Activated CD4-positive, alpha-beta T cell treated with anti-CD3 and anti-CD28 coated beads for 36 hours (primary cell): ENCODE measurements around the gene DOK3. TPM values are rescaled to one million over a fixed set of nuclear protein-coding genes. Genes with fewer than 3 reads are reported as not detected.
A peak's percentile ranks its signal among the peaks of the same experiment; 100 is the strongest.

ENCODE experiments used
- ATAC-seq: fragments of 200-7000 bp; cut with Tn5 transposase; one replicate; pipeline ENCODE4 v1.10.0; 2021; ENCODE audit warnings: mild to moderate bottlenecking, moderate library complexity
- CTCF ChIA-PET: fragments of 350-600 bp; sonication (Branson Sonifier 250); formaldehyde crosslinking; loops from one replicate; lab custom pipeline; 2021; ENCODE audit warnings: antibody characterized with exemption; lab: Charles Lee
- POLR2A ChIA-PET: fragments of 350-600 bp; sonication (Branson Sonifier 250); formaldehyde crosslinking; loops from one replicate; lab custom pipeline; 2021; ENCODE audit warnings: antibody characterized with exemption, inconsistent platforms; lab: Charles Lee
- DNase-seq: peaks from one replicate; pipeline ENCODE4 v3.0.0-alpha.2; 2020
- H3K27ac Mint-ChIP-seq: one replicate; pipeline ENCODE4 v1.8.0; 2021; ENCODE audit warnings: mixed read lengths
- H3K27me3 Mint-ChIP-seq: one replicate; pipeline ENCODE4 v1.8.0; 2021; ENCODE audit warnings: mixed read lengths
- H3K36me3 Mint-ChIP-seq: one replicate; pipeline ENCODE4 v1.8.0; 2021; ENCODE audit warnings: low read depth, mixed read lengths
- H3K4me1 Mint-ChIP-seq: one replicate; pipeline ENCODE4 v1.8.0; 2021; ENCODE audit warnings: mixed read lengths
- H3K4me3 Mint-ChIP-seq: one replicate; pipeline ENCODE4 v1.8.0; 2021; ENCODE audit warnings: mild to moderate bottlenecking, moderate library complexity, mixed read lengths
- H3K9me3 Mint-ChIP-seq: one replicate; pipeline ENCODE4 v1.8.0; 2021; ENCODE audit warnings: low read depth, mixed read lengths
- intact Hi-C, 2 experiments: fragments of 100-400 bp; cut with DNase I in 1 of 2; cut with micrococcal nuclease in 1 of 2; formaldehyde crosslinking; loops; one replicate each; pipeline versions ENCODE4 v1.14.2 to v1.15.1; 2022 to 2024; cut with DNase I, micrococcal nuclease
- total RNA-seq, 2 experiments: library from RNA; stranded (reverse); gene quantifications; one replicate each; pipeline ENCODE4 v1.2.3, GENCODE V29; 2021

The DOK3 gene
- total RNA-seq, 2 experiments from 2014 or later: 4.2 to 4.8 TPM

GRCh38 chr5:177452688-177453638 is 56.7 kb downstream of the DOK3 start:
- intact Hi-C loops: no loop called here
- Mint-ChIP-seq H3K27me3 (no peaks in the 10 kb centered on the region), H3K27ac (no peak overlapping the region), H3K9me3 (no peaks in the 10 kb centered on the region), H3K4me1 (peaks cover 36% of the 10 kb centered on the region), H3K36me3 (peaks cover 5% of the 10 kb centered on the region), H3K4me3 (peak overlapping the region; percentile 80)
- no peak for DNase-seq
- POLR2A ChIA-PET: interaction anchor here (0.6 to 2.6 kb wide), 7 partner anchors 9 to 89 kb away, joined by 3 to 12 read pairs (median 3); partner anchors contain the start of gene GRK6
- CTCF ChIA-PET: interaction anchor here (0.7 to 8.0 kb wide), 15 partner anchors 8 to 143 kb away, joined by 3 to 188 read pairs (median 4); partner anchors contain the start of genes F12, GRK6, PFN3 and PRR7
- no peak for ATAC-seq

Other genes with a start within 250 kb of the DOK3 start
- gene RAB24, start 206.1 kb downstream of the DOK3 start, total RNA-seq: 10 to 100 TPM; 10.9 to 21.0 TPM
- gene PRELID1, start 206.0 kb downstream of the DOK3 start, total RNA-seq: 100 to 1,000 TPM; 266 to 362 TPM
- 10 to 100 TPM; 21.3 to 27.2 TPM for gene MXD3, start 197.9 kb downstream of the DOK3 start, total RNA-seq
- gene LMAN2, start 158.2 kb downstream of the DOK3 start, total RNA-seq: 10 to 100 TPM; 74.5 to 92.1 TPM
- 10 to 100 TPM; 43.8 to 62.0 TPM for gene RGS14, start 151.9 kb downstream of the DOK3 start, total RNA-seq
- under 1 TPM in 1 of 2 experiments, not detected in 1; 0.14 TPM for gene SLC34A1, start 125.4 kb downstream of the DOK3 start, total RNA-seq
- gene PFN3, start 109.2 kb downstream of the DOK3 start, total RNA-seq: not detected
- gene F12, start 100.3 kb downstream of the DOK3 start, total RNA-seq: 1 to 10 TPM; 3.4 to 4.9 TPM
- 100 to 1,000 TPM; 110 to 141 TPM for gene GRK6, start 83.2 kb downstream of the DOK3 start, total RNA-seq
- gene PRR7, start 63.0 kb downstream of the DOK3 start, total RNA-seq: 10 to 100 TPM; 12.3 to 13.0 TPM
- 10 to 100 TPM; 29.5 to 41.2 TPM for gene DBN1, start 36.2 kb downstream of the DOK3 start, total RNA-seq
- gene PDLIM7, start 12.2 kb downstream of the DOK3 start, total RNA-seq: 10 to 100 TPM; 41.9 to 50.2 TPM
- 100 to 1,000 TPM; 192 to 197 TPM for gene DDX41, start 7.1 kb upstream of the DOK3 start, total RNA-seq
- gene FAM193B, start 44.7 kb upstream of the DOK3 start, total RNA-seq: 10 to 100 TPM; 63.6 to 77.7 TPM
- 100 to 1,000 TPM in 1 of 2 experiments, 10 to 100 TPM in 1; 83.2 to 109 TPM for gene TMED9, start 82.4 kb upstream of the DOK3 start, total RNA-seq
- gene B4GALT7, start 90.3 kb upstream of the DOK3 start, total RNA-seq: 10 to 100 TPM; 16.3 to 18.1 TPM